HG02610 (cell line): ENCODE results near the gene KCNK6.
A peak's percentile ranks its signal among the peaks of the same experiment; 100 is the strongest.
"Not testable (repeated sequence)": the region's sequence is repeated elsewhere in the genome, so short reads cannot be mapped to it uniquely, and the experiment has no call there.

Experiments
- ATAC-seq: cut with Tn5 transposase; IDR thresholded peaks from one replicate; pipeline ENCODE4 v1.9.1; 2021; ENCODE audit warnings: mild to moderate bottlenecking, moderate library complexity; ENCODE audit not compliant: unreplicated experiment

KCNK6 gene

GRCh38 chr19:38360839-38361631 lies 41.4 kb downstream of the KCNK6 start:
- ATAC-seq: no peak

GRCh38 chr19:38361633-38362075 lies 42.0 kb downstream of the KCNK6 start:
- peak; percentile 46 for ATAC-seq

GRCh38 chr19:38362076-38362945 lies 42.7 kb downstream of the KCNK6 start:
- ATAC-seq: no peak

GRCh38 chr19:38362946-38363688 lies 43.5 kb downstream of the KCNK6 start:
- not testable (repeated sequence) for ATAC-seq

GRCh38 chr19:38367041-38367440 lies 47.4 kb downstream of the KCNK6 start:
- no peak for ATAC-seq

- ATAC-seq: no peak
These were observed 49.9 kb downstream of the KCNK6 start for GRCh38 chr19:38369584-38369983.

GRCh38 chr19:38370299-38370698 lies 50.7 kb downstream of the KCNK6 start:
- ATAC-seq: no peak

- ATAC-seq: no peak
These were observed 51.4 kb downstream of the KCNK6 start for GRCh38 chr19:38371081-38371480.

GRCh38 chr19:38373907-38374331 lies 54.3 kb downstream of the KCNK6 start:
- ATAC-seq: no peak

- peak; percentile 93 for ATAC-seq
These were observed 54.9 kb downstream of the KCNK6 start, which contains the start of gene PSMD8 for GRCh38 chr19:38374332-38375097. Gene PSMD8, plus strand, starts transcription at chr19:38374571. Its CDS starts 31 bp downstream, at chr19:38374602.

- no peak for ATAC-seq
These were observed 55.5 kb downstream of the KCNK6 start for GRCh38 chr19:38375098-38375493.

GRCh38 chr19:38375748-38376147 lies 56.1 kb downstream of the KCNK6 start:
- no peak for ATAC-seq

GRCh38 chr19:38376576-38376975 lies 56.9 kb downstream of the KCNK6 start:
- no peak for ATAC-seq

GRCh38 chr19:38377052-38377451 lies 57.4 kb downstream of the KCNK6 start:
- no peak for ATAC-seq

GRCh38 chr19:38378866-38379265 lies 59.2 kb downstream of the KCNK6 start:
- no peak for ATAC-seq

- ATAC-seq: no peak
These were observed 61.5 kb downstream of the KCNK6 start for GRCh38 chr19:38381138-38381537.
